SIG-M5 treated with dmso at 0.1 percent for 504 hours (cell line): ENCODE data around the gene RTN4R.
A peak's percentile ranks its signal among the peaks of the same experiment; 100 is the strongest.

ENCODE experiments used
- DNase-seq: peaks from one replicate; lab custom pipeline; 2025; ENCODE audit not compliant: unreplicated experiment; lab: John Stamatoyannopoulos, UW

Gene RTN4R

DNA sequence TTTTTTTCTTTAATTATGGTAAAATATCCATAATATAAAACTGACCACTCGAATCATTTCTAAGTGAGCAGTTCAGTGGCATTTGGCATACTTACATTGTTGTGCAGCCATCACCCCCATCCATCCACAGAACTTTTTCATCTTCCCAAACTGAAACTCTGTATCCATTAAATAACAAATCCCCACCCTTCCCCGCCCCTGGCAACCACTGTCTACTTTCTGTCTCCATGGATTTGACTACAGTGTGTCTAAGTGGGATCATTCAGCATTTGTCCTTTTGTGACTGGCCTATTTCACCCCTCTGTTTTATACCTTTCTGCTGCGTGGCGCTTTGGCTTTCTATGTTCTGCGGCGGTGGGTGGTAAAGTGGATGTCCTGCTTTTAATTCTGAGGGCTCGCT is 49.1 kb downstream of the RTN4R start:
- no peak for DNase-seq

GRCh38 chr22:20218326-20218872 is 49.7 kb downstream of the RTN4R start:
- DNase-seq, result no peak

GRCh38 chr22:20217563-20217962 is 50.6 kb downstream of the RTN4R start:
- no peak for DNase-seq

- DNase-seq, result no peak
Observed at GRCh38 chr22:20216863-20217499, 51.1 kb downstream of the RTN4R start.

- DNase-seq, result no peak
Observed at GRCh38 chr22:20215742-20216141, 52.4 kb downstream of the RTN4R start.

- DNase-seq, result no peak
Observed at GRCh38 chr22:20214853-20215252, 53.3 kb downstream of the RTN4R start.

- no peak for DNase-seq
Observed at GRCh38 chr22:20213833-20214708, 54.0 kb downstream of the RTN4R start.

GRCh38 chr22:20212754-20213699 is 55.1 kb downstream of the RTN4R start:
- DNase-seq, result no peak

- no peak for DNase-seq
Observed at GRCh38 chr22:20211997-20212753, 55.9 kb downstream of the RTN4R start.

- DNase-seq, result no peak
Observed at GRCh38 chr22:20211409-20211996, 56.6 kb downstream of the RTN4R start.

DNA sequence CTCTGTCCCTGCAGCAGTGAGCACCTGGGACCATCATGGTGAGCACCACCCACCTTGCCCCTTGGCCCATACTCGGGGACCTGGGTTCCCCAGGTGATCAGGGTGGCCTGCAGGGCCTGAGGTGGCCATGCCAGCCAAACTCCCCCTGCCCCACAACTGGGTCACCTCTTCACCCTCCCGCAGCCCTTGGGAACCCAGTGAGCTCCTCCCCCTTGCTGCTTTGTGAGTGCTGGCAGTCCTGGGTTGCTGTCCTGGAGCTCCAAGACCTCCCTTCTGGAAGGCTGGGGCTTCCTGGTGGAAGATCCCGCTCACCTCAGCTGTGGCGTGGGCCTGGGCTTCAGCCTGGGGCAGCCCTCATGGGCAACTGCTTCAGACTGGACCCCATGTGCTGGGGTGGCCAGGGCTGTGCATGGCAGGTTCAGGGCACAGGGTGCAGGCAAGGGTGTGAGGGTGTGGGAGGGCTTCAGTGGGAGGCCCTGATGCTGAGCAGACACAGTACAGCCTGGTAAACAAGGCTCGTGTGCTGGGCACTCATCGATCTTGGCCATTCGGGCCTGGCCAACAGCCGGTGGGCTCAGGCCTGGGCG is 57.6 kb downstream of the RTN4R start:
- no peak for DNase-seq

GRCh38 chr22:20209761-20210250 is 58.3 kb downstream of the RTN4R start:
- DNase-seq, result no peak

- no peak for DNase-seq
Observed at GRCh38 chr22:20208713-20209310, 59.3 kb downstream of the RTN4R start.

DNA sequence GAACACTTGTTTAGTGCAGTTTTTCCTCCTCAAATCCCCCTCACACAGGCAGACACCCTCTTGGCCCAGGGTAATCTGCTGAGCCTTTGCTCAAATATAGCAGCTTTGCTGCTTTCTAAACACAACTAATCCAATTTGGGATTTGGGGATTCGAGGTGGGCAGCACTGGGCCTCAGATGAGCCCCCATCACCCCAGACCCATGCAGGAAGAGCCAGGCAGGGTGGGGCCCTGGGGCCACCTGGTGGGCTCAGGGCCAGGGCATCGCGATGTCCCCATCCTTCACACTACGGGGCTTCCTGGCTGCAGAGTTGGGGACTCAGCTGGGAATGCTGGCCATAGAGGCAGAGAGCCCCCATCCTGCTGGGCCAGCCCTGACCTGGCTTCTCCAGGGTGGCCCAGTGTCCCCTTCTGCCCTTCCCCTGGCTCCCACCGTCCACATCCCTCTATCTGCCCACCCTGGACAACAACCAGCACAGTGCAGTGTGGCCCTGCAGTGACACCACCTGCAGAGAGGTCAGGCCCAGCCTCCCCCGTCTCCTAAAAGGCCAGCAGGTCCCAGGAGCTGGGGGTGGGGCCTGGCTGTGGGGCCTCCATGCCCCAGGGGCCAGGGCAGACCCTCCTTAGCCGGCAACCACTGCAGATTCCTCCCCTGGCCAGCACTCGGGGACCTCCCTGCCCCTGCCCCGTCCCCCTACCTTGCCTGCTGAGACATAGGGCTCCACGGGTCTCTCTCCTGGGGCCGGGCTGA is 60.7 kb downstream of the RTN4R start:
- DNase-seq, result no peak

DNA sequence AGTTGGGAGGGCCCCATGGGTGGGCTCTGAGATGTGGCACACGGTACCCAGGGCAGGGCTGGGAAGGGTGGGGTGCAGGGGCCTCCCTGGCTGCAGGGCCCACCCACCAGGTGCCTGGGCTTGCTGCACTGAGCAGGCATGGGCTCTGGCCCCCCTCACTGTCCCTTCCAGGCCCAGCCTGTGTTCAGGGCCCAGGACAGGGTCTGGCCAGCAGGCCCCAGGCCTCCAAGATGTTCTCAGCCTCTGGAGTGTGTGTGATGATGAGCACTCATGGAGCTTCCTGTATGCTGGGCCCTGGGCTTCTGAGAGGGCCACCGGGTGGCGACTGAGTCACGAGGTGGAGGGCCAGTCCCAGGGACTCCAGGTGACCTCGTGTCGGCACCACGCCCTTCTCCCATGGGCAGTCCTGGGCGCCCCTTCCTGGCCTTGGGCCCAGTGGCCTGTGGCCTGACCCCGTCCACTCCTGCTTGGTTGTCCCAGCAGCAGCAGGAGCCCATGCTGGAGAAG is 61.4 kb downstream of the RTN4R start:
- DNase-seq, result no peak

- peak; percentile 73 for DNase-seq
Observed at GRCh38 chr22:20205964-20206708, 62.0 kb downstream of the RTN4R start.

DNA sequence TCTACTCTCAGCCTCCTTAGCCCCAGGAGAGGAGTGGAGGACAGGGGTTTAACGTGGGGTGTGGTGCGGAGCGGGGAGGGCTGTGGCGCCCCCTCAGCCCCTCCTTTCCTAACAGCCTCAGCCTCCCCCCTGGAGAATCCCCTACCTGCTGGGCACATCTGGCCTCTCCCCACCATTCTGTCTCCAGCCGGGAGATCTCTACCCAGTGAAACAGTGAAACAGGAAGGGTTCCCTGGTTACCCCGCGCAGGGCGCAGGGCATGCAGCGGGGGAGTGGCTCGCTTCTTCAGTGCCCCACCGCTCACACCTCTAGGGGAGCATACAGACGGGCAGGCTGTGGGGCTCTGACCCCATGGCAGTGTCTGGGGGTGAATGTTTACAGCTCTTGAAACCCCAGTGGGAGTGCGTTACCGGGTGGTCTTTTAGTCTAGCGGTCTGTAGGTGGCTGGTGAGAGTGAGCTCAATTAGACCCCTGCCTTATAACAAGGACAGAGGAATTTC is 62.6 kb downstream of the RTN4R start:
- no peak for DNase-seq
